ENCODE data around the gene TNP2.
"Not testable (repeated sequence)": the region's sequence is repeated elsewhere in the genome, so short reads cannot be mapped to it uniquely, and the experiment has no call there.

Gene TNP2

DNA sequence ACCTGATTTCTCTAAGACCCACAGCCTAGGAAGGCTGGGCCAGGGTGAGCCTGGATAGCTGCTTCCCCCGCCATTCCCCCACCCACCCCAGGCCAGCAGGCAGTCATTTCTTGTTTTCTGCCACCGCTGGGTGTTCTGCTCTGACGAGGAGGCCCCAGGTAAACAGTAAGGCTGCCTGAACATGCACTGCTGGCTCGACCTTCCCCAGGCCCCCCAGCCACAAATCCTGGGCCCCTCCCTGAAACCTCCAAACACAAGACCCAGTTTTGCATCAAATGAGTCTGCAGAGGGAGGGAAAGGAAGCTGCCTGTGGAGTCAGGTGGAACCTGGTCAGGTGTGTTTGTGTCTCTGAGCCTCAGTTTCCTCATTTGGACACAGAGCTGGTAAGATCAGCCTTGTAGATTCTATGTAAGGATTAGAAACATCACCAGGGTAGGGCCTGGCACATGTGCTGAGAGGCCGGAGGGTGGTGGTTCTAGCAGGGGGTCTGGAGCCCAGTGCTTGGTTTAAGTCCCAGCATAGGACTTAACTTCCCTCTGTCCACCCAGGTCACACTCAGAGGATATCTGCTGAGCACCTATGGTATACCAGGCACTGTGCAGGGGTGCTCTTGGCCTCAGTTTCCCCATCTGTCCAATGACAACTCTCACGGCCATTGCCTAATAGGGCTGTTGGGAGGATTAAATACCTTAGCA, 30.9 kb upstream of the TNP2 start:
- no peak for DNase-seq

DNA sequence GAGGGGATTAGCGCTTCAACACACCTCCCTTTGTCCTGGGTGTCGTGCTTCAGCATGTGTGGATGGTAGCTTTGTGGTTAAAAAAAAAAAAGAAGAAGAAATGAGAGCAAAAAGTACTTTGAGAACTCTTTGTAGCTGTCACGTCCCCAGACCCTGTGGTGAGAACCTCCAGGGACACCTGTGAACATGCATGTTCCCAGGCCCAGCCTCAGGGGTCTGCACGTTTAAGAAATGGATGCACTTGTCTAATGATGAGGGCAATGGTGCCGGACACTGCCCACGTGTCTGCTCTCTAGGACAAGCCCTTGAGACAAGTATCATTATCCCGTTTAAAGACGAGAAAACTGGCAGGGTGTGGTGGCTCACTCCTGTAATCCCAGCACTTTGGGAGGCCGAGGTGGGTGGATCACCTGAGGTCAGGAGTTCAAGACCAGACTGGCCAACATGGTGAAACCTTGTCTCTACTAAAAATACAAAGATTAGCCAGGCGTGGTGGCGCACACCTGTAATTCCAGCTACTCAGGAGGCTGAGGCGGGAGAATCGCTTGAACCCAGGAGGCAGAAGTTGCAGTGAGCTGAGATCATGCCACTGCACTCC, 29.9 kb upstream of the TNP2 start:
- not testable (repeated sequence) for DNase-seq

DNA sequence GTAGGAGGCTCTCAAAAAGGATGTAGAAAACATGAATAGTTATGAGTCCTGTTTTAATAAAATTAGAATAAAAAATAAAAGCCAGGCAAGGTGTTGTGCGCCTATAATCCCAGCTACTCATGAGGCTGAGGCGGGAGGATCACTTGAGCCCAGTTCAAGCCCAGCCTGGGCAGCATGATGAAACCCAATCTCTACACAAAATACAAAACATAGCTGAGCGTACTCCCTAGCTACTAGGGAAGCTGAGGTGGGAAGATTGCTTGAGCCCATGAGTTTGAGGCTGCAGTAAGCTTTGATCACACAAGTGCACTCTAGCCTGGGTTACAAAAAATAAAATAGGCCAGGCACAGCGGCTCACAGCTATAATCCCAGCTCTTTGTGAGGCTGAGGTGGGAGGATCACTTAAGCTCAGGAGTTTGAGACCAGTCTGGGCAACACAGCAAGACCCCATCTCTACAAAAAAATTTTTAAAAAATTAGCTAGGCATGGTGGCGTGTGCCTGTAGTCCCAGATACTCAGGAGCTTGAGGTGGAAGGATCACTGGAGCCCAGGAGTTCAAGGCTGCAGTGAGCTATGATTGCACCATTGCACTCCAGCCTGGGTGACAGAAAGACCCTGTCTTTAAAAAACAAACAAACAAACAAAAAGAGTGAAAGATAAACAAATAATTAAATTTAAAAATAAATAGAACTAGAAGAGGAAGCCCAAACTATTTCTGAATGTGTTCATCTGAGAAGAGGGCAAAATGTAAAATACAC, 29.2 kb upstream of the TNP2 start:
- no peak for DNase-seq

DNA sequence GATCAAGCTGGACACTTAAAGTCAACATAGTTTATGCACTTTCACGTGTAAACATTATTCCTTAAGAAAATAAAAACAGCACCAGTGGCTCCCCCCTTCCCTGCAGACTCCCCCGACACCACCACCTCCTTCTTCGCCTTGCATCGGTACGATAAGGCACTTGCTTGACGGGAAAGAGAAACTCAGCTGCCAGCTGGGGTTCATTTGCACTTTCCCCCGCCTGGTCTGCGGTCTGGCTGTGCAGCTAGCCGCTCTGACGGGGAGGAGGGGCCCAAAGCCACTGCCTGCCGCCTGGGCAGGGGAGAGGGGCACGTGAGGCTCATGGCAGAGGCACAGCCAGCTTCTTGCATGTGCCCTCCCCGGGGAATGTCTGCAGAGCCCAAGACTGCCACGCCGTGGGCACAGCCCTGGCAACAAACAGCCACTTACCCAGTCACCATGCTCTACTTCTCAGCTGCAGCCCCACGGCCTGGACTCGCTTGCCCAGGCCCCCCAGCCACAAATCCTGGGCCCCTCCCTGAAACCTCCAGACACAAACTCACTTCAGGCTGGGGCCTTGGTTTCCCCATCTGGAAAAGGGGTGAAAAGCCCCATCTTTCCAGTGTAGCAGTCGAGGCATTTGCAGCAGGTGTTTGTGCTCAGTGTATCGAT, 28.5 kb upstream of the TNP2 start:
- DNase-seq: peak; percentile 98

DNA sequence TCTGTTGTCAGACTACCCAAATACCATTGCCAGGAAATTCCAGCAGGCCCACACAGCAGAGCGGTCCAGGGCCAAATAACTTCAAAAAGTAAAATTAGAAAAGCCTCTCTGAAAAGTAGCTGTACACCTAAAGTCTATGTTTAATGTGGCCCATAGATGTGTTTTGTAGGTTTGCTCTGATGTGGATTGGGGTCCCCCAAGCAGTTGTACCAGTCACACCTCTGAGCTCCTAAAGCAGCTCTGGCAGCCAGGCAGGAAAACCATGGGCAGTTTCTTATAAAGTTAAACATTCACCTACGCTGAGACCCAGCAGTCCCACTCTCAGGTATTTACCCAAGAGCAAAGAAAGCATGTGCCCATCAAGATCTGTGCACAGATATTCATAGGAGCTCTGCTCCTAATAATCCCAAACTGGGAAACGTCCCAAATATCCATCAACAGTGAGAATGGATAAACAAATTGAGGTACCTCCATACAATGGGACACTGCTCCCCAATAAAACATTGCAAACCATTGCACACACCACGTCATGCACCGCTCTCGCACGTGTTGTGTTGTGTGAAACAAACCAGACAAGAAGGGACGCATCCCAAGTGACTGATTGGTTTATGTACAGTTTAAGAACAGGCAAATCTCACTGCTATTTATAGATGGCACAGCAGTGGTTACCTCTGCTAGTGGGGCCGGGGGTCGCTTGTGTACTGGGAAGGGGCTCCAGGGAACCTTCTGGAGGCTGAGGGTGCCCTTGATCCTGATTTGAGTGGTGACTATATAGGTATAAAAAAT, 27.8 kb upstream of the TNP2 start:
- no peak for DNase-seq

DNA sequence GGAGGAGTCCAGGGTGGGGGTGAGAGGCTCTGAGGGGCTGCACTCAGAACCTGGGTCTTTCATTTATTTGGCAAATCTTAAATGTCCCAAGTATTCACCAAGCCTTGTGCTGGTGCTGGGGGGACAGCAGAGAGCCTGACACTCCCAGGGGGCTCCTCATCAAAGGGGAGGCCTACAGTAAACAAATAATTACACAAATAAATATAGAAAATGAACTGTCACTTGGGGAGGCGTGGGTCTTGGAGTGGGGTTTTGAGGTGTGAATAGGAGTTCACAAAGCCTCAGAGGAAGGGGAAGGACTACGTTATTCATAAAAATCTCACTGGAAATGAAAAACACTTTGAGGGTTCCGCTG, 27.2 kb upstream of the TNP2 start:
- DNase-seq: no peak

DNA sequence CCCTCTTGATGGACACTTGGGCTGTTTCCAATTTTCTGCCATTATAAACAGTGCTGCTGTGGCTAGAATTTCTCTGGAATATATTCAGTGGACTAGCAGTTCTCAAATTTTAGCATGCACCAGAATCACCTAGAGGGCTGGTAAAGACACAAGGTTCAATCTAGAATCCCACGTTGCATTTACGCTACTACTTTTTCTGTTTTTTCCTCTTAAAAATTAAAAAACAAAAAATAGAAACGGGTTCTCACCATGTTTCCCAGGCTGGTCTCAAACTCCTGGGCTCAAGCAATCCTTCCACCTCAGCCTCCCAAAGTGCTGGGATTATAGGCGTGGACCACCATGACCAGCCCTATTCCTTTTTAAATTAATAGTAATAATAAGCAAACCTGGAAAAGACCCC, 26.5 kb upstream of the TNP2 start:
- no peak for DNase-seq

DNA sequence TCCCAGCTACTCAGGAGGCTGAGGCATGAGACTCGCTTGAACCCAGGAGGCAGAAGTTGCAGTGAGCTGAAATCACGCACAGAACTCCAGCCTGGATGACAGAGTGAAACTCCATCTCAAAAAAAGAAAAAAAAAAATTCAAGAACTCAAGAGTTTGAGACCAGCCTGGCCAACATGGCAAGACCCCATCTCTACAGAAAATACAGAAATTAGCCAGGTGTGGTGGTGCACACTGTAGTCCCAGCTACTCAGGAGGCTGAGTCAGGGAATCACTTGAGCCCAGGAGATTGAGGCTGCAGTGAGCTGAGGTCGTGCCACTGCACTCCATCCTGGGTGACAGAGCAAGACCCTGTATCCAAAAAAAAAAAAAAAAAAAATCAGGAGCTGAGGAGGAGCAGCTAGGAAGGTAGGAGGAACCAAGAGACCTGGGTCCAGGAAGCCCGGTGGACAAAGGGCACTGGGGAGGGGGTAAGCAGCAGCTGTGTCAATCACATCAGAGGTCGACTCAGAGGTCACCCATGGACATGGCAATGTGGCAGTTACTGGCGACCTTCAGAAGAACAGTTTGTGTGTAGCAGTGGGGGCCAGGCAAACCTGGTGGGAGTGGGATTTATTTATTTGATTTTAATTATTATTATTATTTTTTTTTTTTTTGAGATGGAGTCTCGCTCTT, 23.1 kb upstream of the TNP2 start:
- no peak for DNase-seq

DNA sequence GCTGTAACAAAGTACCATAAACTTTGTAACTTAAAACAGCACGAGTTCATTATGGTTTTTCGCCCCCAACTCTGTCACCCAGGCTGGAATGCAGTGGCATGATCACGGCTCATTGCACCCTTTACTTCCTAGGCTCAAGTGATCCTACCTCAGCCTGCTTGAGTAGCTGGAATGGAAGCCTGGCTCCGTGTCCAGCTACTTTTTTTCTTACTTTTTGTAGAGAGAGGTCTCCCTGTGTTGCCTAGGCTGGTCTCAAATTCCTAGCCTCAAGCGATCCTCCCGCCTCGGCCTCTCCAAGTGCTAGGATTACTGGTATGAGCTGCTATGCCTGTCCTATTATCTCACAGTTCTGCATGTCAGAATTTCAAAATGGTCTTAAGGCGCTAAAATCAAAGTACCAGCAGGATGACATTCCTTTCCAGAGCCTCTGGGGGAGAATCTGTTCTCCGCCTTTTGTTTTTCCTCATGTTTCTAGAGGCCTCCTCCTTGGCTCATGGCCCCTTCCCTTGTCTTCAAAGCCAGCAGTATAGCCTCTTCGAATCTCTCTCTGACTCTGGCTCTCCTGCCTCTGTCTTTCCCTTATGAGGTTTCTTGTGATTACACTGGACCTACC, 22.1 kb upstream of the TNP2 start:
- no peak for DNase-seq

DNA sequence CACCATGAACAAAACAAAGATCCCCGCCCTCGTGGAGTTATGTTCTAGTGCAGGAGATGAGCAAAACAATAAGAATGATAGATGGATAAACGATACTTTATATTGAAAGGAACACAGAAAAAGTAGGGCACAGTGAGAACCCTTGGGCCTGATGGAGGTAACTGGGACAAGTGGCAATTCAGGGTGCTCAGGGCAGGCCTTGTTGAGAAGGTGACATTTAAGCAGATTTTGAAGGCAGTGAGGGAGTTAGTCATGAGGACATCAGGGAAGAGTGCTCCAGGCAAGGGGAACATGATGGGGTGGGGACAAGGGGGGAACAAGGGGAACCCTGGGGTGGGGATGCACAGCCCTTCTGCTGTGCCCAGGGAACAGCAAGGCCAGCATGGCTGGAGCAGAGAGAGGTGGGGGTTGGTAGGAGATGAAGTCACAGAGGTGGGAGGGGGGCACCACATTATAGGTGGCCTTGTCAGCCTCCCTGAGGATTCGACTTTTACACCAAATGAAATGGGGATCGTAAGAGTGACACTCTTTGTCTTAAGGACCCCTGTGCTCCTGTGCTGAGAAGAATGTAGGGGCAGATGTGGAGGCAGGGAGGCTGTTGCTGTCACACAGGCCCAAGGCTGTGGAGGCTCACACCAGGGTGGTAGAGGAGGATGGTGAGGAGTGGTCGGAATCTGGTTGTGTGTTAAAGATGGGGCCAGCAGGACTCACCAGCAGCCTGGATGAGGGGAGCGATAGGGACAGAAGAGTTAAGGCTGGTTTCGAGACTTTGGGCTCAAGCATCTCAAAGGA, 21.2 kb upstream of the TNP2 start:
- no peak for DNase-seq

DNA sequence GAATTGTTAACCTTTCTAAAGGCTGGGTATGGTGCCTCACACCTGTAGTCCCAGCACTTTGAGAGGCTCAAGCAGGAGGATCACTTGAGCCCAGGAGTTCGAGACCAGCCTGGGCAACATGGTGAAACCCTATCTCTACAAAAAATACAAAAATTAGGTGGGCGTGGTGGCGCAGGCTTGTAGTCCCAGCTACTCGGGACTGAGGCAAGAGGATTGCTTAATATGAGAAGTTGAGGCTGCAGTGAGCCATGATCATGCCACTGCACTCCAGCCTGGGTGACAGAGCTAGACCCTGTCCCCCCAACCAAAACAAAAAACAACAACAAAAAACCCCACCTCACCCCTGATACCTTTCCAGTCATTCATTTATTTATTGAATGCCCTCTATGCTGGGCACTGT, 20.6 kb upstream of the TNP2 start:
- DNase-seq: not testable (repeated sequence)

DNA sequence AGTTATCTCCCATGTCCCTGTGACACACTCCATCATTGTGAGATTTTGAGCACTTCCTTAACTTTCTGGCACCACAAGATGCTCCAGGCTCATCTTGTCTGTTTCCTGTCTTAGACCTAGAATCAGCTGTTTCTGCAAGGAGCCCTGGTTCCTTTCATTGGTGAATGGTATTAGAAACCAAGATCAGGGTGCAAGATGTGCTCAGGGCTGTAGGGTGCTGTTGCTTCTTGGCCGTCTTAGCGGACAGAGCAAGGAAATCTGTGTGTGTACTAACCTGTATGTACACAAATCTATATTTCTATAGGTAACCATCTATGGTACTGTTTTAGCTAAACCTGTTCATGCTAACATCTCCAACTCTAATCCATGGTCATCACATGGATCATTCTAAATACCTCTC, 20.1 kb upstream of the TNP2 start:
- DNase-seq: no peak

DNA sequence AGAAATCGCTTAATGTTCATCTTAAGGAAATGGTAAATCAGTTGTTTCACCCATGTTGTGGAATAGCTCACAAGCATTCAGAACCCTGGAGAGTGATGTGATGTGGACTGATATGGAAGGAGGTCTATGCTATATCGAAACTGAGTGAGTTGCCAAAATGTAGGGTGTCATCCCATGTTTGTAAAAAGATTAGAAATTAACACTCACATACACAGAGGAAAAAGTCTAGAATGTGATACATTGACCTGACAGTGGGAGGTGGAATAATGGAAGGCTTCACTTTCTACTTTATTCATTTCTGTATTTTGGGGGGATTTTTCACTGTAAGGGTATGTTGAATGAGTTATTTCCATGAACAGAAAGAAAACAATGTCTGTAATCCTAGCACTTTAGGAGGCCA, 16.7 kb upstream of the TNP2 start:
- no peak for DNase-seq

DNA sequence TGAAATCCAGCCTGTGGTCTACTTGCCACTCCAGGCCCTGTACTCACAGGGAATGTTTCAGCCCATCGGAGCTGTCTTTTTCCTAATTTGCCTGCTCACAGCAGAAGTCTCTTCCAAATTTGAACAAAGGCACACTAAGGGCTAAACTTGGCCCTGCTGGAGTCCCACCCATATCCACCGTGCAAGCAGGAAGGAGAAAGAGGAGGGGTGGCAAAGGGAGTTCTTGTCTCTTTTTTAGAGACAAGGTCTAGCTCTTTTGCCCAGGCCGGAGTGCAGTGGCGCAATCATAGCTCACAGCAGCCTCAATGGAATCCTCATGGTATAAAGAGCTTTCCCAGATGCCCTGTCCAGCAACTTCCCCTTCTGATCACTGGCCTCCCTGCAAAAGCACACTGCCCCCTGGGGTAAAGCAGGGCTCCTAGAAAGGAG, 14.7 kb upstream of the TNP2 start:
- DNase-seq: no peak

DNA sequence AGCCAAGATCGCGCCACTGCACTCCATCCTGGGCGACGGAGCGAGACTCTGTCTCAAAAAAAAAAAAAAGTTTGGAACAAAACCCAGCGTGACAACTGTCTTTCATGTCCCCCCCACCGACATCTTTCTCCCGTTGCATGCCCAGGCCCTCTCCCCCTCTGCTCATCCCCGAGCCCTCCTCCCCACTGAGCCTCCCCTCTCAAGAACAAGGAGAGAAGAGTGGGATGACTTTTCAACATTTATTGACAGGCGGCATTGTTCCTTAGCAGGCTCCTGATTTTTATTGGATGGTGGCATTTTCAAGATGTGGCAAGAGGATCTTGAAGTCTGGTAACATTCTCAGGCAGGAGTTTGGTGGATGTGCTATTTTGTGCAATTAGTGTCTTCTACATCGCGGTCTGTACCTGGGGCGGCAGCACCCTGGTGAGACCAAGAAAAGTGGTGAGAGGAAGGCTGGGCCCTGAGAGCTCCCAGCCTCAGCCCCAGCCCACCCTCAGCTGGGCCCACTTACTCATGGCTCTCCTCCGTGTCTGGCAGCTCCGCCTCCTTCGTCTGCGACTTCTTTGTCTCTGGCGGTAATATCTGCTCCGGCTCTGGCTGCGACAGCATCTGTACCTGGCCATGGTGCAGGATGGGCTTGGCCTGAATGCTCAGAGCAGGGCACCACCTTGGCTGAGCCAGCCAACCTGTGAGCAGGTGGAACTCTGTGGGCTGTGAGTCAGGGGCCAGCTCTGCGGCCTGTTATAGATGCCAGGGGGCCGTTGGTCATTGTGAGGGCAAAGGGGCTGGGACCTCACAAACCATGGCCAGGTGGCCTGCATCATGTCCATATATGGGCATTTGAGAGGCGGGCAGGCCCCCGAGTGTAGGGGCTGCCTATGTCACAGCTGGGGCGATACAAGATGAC, 11.7 kb upstream of the TNP2 start, which contains the start of gene PRM1:
Gene PRM1, minus strand, starts transcription at position 715 of the 907 bp plus-strand sequence. Its CDS starts 92 bp downstream, at position 623.
- no peak for DNase-seq

DNA sequence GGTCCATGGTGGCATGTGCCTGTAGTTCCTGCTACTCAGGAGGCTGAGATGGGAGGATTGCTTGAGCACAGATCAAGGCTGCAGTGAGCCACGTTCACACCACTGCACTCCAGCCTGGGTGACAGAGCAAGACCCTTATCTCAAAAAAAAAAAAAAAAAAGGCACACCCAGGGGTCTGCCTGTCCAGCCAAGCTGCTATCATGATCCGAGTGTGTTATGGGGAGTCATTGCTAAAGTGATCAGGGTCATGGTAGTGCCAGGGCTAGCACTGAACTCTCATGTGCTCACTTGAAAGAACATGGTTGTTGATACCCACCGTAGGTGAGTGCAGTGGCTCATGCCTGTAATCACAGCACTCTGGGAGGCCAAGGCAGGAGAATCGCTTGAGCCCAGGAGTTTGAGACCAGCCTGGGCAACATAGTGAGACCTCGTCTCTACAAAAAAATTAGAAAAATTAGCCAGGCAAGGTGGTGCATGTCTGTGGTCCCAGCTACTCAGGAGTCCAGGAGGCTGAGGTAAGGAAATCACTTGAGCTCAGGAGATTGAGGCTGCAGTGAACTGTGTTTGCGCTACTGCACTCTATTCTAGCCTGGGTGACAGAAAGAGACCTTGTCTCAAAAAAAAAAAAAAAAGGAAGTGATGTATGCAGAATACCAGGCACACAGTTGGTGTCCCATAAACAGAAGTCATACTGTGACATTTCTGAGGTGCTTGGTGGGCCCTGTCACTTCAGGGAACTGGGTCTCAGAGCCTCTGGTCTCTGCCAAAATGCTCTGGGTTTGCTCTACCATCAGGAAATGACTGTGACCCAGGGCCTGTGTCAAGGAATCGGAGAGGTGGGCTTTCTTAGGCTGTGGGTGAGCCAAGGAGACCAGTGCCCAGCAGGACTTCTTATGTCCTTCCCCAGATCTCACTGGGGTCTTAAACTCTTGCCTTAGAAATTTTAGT, 9.8 kb upstream of the TNP2 start:
- DNase-seq: no peak

DNA sequence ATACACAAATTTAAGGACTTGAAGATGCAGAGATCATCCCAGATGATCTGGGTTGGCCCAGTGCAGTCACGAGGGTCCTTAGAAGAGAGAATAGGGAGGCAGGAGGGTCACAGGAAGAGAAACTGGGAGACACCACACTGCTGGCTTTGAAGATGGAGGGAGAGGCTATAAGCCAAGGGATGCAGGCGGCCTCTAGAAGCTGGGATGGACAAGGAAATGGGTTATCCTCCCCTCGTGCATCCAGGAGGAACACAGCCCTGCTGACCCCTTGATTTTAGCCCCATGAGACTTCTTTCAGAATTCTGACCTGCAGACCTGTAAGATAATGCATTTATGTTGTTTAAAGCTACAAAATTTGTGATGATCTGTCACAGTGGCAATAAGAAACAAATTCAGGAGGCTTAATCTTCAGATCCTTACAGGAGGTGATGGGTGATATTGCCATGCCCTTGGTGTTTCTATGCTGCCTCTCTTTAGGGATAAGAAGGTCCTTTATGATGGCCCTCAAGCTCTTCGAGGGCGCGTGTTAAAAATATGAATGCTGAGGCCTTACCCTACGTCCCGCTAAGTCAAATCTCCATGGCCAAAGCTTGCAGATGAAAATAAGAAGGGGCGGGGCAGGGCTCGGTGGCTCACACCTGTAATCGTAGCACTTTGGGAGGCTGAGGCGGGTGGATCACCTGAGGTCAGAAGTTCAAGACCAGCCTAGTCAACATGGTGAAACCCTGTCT, 8.6 kb upstream of the TNP2 start:
- no peak for DNase-seq

All from RPMI8226 (cell line).